ENCODE results near the gene ANP32E.

The ANP32E gene

GRCh38 chr1:150268705-150269403 is 32.9 kb upstream of the ANP32E start, which contains the start of gene APH1A (continued):
- TF ChIP-seq ZBTB7A (tag by site-specific recombination; IDR thresholded peaks at IDR 0.05; ENCODE audit: low read depth) (peak; percentile 82), ZNF280D (tag by site-specific recombination; IDR thresholded peaks at IDR 0.05) (no peak), ZNF610 (tag by site-specific recombination; IDR thresholded peaks at IDR 0.05; ENCODE audit: borderline replicate concordance) (no peak), ZNF404 (tag by site-specific recombination; IDR thresholded peaks at IDR 0.05) (no peak), MYNN (tag by site-specific recombination; IDR thresholded peaks at IDR 0.05; ENCODE audit: borderline replicate concordance) (no peak), FEZF1 (tag by site-specific recombination; IDR thresholded peaks at IDR 0.05) (no peak), ZNF175 (tag by site-specific recombination; IDR thresholded peaks at IDR 0.05) (no peak), ZNF24 (tag by site-specific recombination; IDR thresholded peaks at IDR 0.05) (peak; percentile 53; the same call in 1 of the 2 replicates), ZNF302 (tag by site-specific recombination; IDR thresholded peaks at IDR 0.05; ENCODE audit: low read depth) (no peak), ZSCAN5A (tag by site-specific recombination; IDR thresholded peaks at IDR 0.05) (0 out of 2 replicates have a peak, but pooled peaks have one; percentile 13), ZEB2 (tag by site-specific recombination; IDR thresholded peaks at IDR 0.05) (peak; percentile 78), ZBTB20 (tag by site-specific recombination; IDR thresholded peaks at IDR 0.05) (peak; percentile 95), ZNF837 (tag by site-specific recombination; IDR thresholded peaks at IDR 0.05) (no peak), ZBTB11 (tag by site-specific recombination; conservative IDR thresholded peaks at IDR 0.05; ENCODE audit: low read depth) (peak; percentile 96), ZBTB21 (tag by site-specific recombination; IDR thresholded peaks at IDR 0.05) (peak; percentile 60), ZNF16 (tag by site-specific recombination; IDR thresholded peaks at IDR 0.05; ENCODE audit: low read depth) (no peak), ZNF391 (tag by site-specific recombination; IDR thresholded peaks at IDR 0.05; ENCODE audit: borderline replicate concordance, low read depth) (no peak; the same call in 1 of the 2 replicates), KLF8 (tag by site-specific recombination; IDR thresholded peaks at IDR 0.05) (peak; percentile 94), ZNF223 (tag by site-specific recombination; IDR thresholded peaks at IDR 0.05) (no peak), OSR2 (tag by site-specific recombination; IDR thresholded peaks at IDR 0.05) (no peak), REST (tag by site-specific recombination; IDR thresholded peaks at IDR 0.05) (no peak), ZNF423 (tag by site-specific recombination; IDR thresholded peaks at IDR 0.05) (no peak), ZNF335 (tag by site-specific recombination; conservative IDR thresholded peaks at IDR 0.05) (peak; percentile 96), INSM2 (tag by site-specific recombination; IDR thresholded peaks at IDR 0.05) (peak; percentile 48; the same call in 1 of the 2 replicates), ZNF501 (tag by site-specific recombination; IDR thresholded peaks at IDR 0.05) (peak; percentile 95), ZNF843 (tag by site-specific recombination; IDR thresholded peaks at IDR 0.05) (peak; percentile 39; the same call in 1 of the 2 replicates), ZNF530 (tag by site-specific recombination; IDR thresholded peaks at IDR 0.05; ENCODE audit: low read depth) (no peak), ZNF19 (tag by site-specific recombination; IDR thresholded peaks at IDR 0.05; ENCODE audit: low read depth) (no peak)

All from HEK293 (cell line).